Measurements from ENCODE around the gene SH3RF3.

The SH3RF3 gene

DNA sequence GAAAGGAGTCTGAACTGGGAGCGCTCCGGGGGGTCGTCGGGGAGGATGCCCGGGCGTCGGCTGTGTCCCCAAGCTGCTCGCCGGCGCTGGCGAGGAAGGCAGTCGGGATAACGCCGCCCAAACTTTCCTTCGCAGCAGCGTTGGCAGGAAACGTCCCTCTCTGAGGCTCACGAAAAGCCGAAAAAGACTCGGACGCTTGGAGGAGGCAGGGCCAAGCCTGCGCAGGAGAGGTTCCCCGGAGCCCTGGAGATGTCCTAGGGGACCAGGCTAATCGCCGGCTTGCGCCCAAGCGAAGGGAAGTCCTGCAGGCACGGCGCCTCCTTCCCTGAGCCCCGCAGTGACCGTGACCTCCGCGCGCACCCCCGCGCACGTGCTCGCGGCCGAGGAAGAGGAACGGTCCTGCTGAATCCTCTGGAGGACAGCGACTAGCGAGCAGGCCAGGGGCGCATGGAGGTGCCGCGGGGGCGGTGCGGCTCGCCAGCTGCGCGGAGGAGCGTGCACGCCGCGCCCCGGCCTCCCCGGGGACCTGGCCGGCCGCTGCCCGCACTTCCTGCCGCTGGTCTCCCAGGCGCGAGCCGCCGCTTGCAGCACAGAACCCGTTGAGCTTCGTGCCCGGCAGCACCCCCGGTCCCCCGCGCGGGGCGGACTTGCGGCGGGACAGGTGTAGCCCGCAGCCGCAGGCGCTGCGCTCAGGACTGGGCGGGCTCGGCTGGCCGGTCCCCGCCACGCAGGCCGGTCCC, at the start of gene SH3RF3:
Gene SH3RF3 (plus strand): TSS at position 590 of the 740 bp plus-strand sequence.
- Mint-ChIP-seq H3K4me3 (peak within 1 kb of the TSS; percentile 94), H3K4me1 (peaks cover 34% of the 10 kb centered on the region), H3K9me3 (peaks cover 5% of the 10 kb centered on the region), H3K36me3 (ENCODE audit: low read depth) (no peaks in the 10 kb centered on the region), H3K27ac (no peak within 1 kb of the TSS), H3K27me3 (ENCODE audit: low read depth, poor library complexity) (peaks cover 15% of the 10 kb centered on the region)
- TF ChIP-seq, protein P1, sequence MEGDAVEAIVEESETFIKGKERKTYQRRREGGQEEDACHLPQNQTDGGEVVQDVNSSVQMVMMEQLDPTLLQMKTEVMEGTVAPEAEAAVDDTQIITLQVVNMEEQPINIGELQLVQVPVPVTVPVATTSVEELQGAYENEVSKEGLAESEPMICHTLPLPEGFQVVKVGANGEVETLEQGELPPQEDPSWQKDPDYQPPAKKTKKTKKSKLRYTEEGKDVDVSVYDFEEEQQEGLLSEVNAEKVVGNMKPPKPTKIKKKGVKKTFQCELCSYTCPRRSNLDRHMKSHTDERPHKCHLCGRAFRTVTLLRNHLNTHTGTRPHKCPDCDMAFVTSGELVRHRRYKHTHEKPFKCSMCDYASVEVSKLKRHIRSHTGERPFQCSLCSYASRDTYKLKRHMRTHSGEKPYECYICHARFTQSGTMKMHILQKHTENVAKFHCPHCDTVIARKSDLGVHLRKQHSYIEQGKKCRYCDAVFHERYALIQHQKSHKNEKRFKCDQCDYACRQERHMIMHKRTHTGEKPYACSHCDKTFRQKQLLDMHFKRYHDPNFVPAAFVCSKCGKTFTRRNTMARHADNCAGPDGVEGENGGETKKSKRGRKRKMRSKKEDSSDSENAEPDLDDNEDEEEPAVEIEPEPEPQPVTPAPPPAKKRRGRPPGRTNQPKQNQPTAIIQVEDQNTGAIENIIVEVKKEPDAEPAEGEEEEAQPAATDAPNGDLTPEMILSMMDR (IDR thresholded peaks at IDR 0.05) = no peak
- DNase-seq = peak; percentile 66

DNA sequence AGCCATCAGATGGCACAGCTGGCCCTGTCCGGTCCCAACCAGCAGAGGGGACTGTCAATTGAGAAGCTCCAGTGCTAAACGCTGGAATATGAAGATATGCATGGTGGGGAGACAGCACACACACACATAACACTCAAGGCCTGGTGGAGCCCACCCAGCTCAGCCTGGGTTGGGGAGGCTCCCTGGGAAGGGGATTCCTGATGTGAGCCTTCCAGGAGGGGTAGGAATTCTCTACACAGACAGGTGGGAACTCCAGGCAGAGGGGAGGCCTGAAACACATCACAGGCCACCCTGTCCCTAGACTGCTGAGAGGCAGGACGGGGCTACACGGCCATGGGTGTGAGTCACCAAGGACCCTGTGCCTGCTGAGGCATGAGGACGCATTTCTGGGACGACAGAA, 49.4 kb upstream of the SH3RF3 start:
- Mint-ChIP-seq H3K36me3 (ENCODE audit: low read depth) (no peaks in the 10 kb centered on the region), H3K27ac (no peak overlapping the region), H3K4me1 (peaks cover 11% of the 10 kb centered on the region), H3K27me3 (ENCODE audit: low read depth, poor library complexity) (peaks cover 13% of the 10 kb centered on the region), H3K4me3 (no peak overlapping the region), H3K9me3 (peaks cover 8% of the 10 kb centered on the region)
- TF ChIP-seq, protein P1 (IDR thresholded peaks at IDR 0.05) = no peak
- no peak for DNase-seq

DNA sequence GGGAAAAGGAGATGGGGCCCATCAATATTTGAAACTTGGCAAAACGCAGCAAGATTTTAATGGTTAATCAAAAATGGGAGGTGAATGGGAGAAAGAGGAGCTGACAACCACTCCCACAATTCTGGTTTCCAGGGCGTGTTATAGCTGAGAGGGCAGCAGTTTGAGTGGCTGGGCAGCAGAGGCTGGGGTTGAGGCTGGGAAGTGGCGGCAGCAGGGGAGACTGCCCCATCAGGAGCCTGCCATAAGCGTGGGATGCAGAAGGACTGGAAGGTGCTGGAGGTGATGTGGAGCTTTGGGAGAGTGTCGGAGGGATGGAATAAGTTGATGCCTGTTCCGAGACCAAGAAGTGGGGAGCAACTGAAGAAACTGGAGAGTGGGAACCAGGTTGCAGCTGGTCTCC, 48.9 kb upstream of the SH3RF3 start:
- DNase-seq = no peak
- H3K4me3 Mint-ChIP-seq = no peak overlapping the region
- peaks cover 13% of the 10 kb centered on the region for H3K27me3 Mint-ChIP-seq (ENCODE audit: low read depth, poor library complexity)
- H3K27ac Mint-ChIP-seq = peak overlapping the region; percentile 5
- H3K9me3 Mint-ChIP-seq = peaks cover 8% of the 10 kb centered on the region
- H3K36me3 Mint-ChIP-seq (ENCODE audit: low read depth) = no peaks in the 10 kb centered on the region
- H3K4me1 Mint-ChIP-seq = peaks cover 11% of the 10 kb centered on the region
- TF ChIP-seq, protein P1 (IDR thresholded peaks at IDR 0.05) = no peak

DNA sequence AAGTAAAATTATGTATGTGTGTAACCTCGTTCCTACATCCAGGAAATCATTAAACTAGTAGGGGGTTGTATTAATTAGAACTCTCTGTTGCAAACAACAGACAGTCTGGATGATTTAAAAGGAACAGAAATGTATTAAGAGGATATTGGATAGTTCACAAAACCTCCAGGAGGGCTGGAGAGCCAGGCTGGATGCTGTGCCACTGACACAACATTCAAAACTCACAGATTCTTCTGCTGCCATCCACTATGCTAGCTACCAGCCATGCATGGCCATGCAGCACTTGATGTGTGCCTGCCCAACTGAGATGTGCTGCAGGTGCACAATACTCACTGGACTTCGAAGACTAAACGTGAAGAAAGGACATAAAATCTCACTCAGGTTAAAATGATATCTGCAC, 48.2 kb upstream of the SH3RF3 start:
- peaks cover 11% of the 10 kb centered on the region for H3K27me3 Mint-ChIP-seq (ENCODE audit: low read depth, poor library complexity)
- H3K36me3 Mint-ChIP-seq (ENCODE audit: low read depth) = no peaks in the 10 kb centered on the region
- H3K27ac Mint-ChIP-seq = no peak overlapping the region
- DNase-seq = no peak
- TF ChIP-seq, protein P1 (IDR thresholded peaks at IDR 0.05) = no peak
- peaks cover 8% of the 10 kb centered on the region for H3K9me3 Mint-ChIP-seq
- peaks cover 11% of the 10 kb centered on the region for H3K4me1 Mint-ChIP-seq
- H3K4me3 Mint-ChIP-seq = no peak overlapping the region

DNA sequence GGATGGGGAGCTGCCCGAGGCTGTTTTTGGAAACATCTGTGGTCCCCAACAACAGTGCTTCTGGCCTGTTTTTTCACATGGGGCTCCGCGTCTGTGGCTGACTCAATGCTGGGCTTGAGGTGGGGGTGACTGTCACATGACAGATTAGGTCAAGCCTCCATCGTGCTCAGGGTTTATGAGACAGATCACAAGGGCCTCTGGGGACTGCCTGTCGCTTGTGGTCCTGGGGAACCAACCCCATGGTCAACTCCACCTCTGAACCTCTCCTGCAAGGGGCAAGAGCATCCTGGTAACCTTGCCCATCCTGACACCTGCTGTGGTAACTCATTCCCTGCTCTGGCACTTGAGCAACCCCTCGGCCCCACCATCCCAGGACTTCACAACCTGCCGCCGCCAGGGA, 47.6 kb upstream of the SH3RF3 start:
- H3K9me3 Mint-ChIP-seq = peaks cover 8% of the 10 kb centered on the region
- no peak overlapping the region for H3K27ac Mint-ChIP-seq
- no peaks in the 10 kb centered on the region for H3K36me3 Mint-ChIP-seq (ENCODE audit: low read depth)
- H3K4me1 Mint-ChIP-seq = peaks cover 11% of the 10 kb centered on the region
- TF ChIP-seq, protein P1 (IDR thresholded peaks at IDR 0.05) = no peak
- H3K27me3 Mint-ChIP-seq (ENCODE audit: low read depth, poor library complexity) = peaks cover 11% of the 10 kb centered on the region
- DNase-seq = no peak
- no peak overlapping the region for H3K4me3 Mint-ChIP-seq

DNA sequence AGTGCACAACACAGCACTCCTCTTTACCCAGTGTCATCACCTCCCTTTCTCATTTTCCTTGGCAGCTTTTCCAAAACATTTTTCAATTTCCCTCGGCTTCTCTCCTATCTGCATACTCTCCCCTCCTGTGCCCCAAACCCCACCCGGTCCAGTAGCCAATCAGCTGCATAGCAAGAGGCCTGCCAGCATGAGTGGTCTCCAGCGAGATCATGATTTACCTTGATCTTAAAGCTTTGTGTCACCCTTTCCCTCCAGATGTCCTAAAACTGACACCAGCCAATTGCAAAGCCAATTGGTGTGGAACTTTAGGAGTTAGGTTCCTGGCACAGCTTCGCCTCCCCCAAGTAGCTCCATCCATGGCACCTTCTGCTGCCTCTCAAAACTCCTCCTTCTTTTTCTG, 45.2 kb upstream of the SH3RF3 start:
- Mint-ChIP-seq H3K36me3 (ENCODE audit: low read depth) (peaks cover 7% of the 10 kb centered on the region), H3K27me3 (ENCODE audit: low read depth, poor library complexity) (peaks cover 11% of the 10 kb centered on the region)

More for the DNA sequence above, 45.2 kb upstream of the SH3RF3 start:
- no peak for DNase-seq
- Mint-ChIP-seq H3K9me3 (peaks cover 9% of the 10 kb centered on the region), H3K27ac (no peak overlapping the region), H3K4me3 (no peak overlapping the region), H3K4me1 (peaks cover 13% of the 10 kb centered on the region)
- TF ChIP-seq, protein P1 (IDR thresholded peaks at IDR 0.05) = no peak
